A673 (cell line): ENCODE data around the gene RBMS1. TPM values are rescaled to one million over a fixed set of nuclear protein-coding genes. Genes with fewer than 3 reads are reported as not detected.

Experiments used
- BruUV-seq: library from RNA; stranded (reverse); fragments of 400-500 nt; replicated peaks from 2 replicates; lab custom pipeline; 2021; lab: Mats Ljungman, UMichigan
- CTCF ChIA-PET: fragments of 300-600 bp; sonication (Branson Sonifier 250); formaldehyde crosslinking; loops from one replicate; lab custom pipeline; 2022; ENCODE audit warnings: antibody characterized with exemption; lab: Charles Lee
- POLR2A ChIA-PET: fragments of 300-600 bp; sonication (Branson Sonifier 250); formaldehyde crosslinking; loops from one replicate; lab custom pipeline; 2022; ENCODE audit warnings: antibody characterized with exemption; ENCODE audit not compliant: low non-redundant PET; lab: Charles Lee
- DNase-seq: peaks from one replicate; pipeline ENCODE4 v3.0.0-alpha.2; 2015; ENCODE audit warnings: low spot score
- H3K27ac ChIP-seq: fragments of 200-600 bp; sonication (generic); 2 replicates; pipeline ENCODE4 v1.5.1; 2016; ENCODE audit warnings: mixed run types, low read depth, mild to moderate bottlenecking, mixed read lengths, antibody characterized with exemption, low read length; ENCODE audit not compliant: poor library complexity, severe bottlenecking
- H3K27me3 ChIP-seq: fragments of 200-600 bp; sonication (generic); replicated peaks from 2 replicates; pipeline ENCODE4 v1.6.1; 2017; ENCODE audit warnings: mixed run types, low read depth, mild to moderate bottlenecking, mixed read lengths, antibody characterized with exemption, low read length; ENCODE audit not compliant: insufficient read depth, poor library complexity
- H3K36me3 ChIP-seq: fragments of 200-600 bp; sonication (generic); 2 replicates; pipeline ENCODE4 v1.6.1; 2016; ENCODE audit warnings: mixed run types, mild to moderate bottlenecking, mixed read lengths, antibody characterized with exemption, low read length; ENCODE audit not compliant: insufficient read depth, poor library complexity, severe bottlenecking
- H3K4me1 ChIP-seq: fragments of 200-600 bp; sonication (generic); 2 replicates; pipeline ENCODE4 v1.6.1; 2017; ENCODE audit warnings: mixed run types, mild to moderate bottlenecking, mixed read lengths, antibody characterized with exemption, low read length; ENCODE audit not compliant: insufficient read depth, poor library complexity, severe bottlenecking
- H3K4me3 ChIP-seq: fragments of 200-600 bp; sonication (generic); 2 replicates; pipeline ENCODE4 v1.5.1; 2016; ENCODE audit warnings: low read depth, mixed run types, mild to moderate bottlenecking, mixed read lengths, low read length; ENCODE audit not compliant: poor library complexity, severe bottlenecking
- H3K9me3 ChIP-seq: fragments of 200-600 bp; sonication (generic); 2 replicates; pipeline ENCODE4 v1.6.1; 2016; ENCODE audit warnings: mixed run types, low read depth, mild to moderate bottlenecking, mixed read lengths, antibody characterized with exemption, low read length; ENCODE audit not compliant: poor library complexity, severe bottlenecking
- CTCF ChIP-seq: fragments of 300-800, 200-600 bp; sonication (generic); conservative IDR thresholded peaks from 2 replicates; pipeline ENCODE4 v1.5.1; 2017; ENCODE audit warnings: low read depth, mild to moderate bottlenecking, antibody characterized with exemption, low read length, moderate library complexity, mixed read lengths
- EZH2 ChIP-seq: fragments of 200-600 bp; sonication (generic); IDR thresholded peaks from 2 replicates; pipeline ENCODE4 v1.6.1; 2017; ENCODE audit warnings: borderline replicate concordance, low read depth, mild to moderate bottlenecking, mixed read lengths, antibody characterized with exemption, low read length; ENCODE audit not compliant: poor library complexity, severe bottlenecking
- intact Hi-C: fragments of 100-400 bp; cut with micrococcal nuclease; formaldehyde crosslinking; loops from one replicate; pipeline ENCODE4 v1.10.0; 2022; ENCODE audit not compliant: unreplicated experiment
- total RNA-seq: library from RNA; stranded (reverse); gene quantifications from 2 replicates; pipeline ENCODE4 v1.2.3, GENCODE V29; 2021

Gene RBMS1
- total RNA-seq, 1 experiment from 2014 or later, result 84.9 TPM

- BruUV-seq, result no TSS peak
- Histone ChIP-seq H3K27ac (peak overlapping the region; percentile 30), H3K9me3 (no peaks in the 10 kb centered on the region), H3K4me1 (peaks cover 68% of the 10 kb centered on the region), H3K36me3 (no peaks in the 10 kb centered on the region), H3K4me3 (peak overlapping the region; percentile 25), H3K27me3 (no peaks in the 10 kb centered on the region)
- TF ChIP-seq CTCF, result no peak
- TF ChIP-seq EZH2, result no peak
- POLR2A ChIA-PET, result no interaction called here
- peak; percentile 28 for DNase-seq
- CTCF ChIA-PET, result no interaction called here
- intact Hi-C loops, result no loop called here
These were observed 18.5 kb downstream of the RBMS1 start for GRCh38 chr2:160474891-160475787.

GRCh38 chr2:160474319-160474645, 19.3 kb downstream of the RBMS1 start:
- H3K9me3 ChIP-seq, result no peaks in the 10 kb centered on the region
- peak overlapping the region; percentile 25 for H3K4me3 ChIP-seq
- BruUV-seq, result no TSS peak
- peak overlapping the region; percentile 30 for H3K27ac ChIP-seq
- POLR2A ChIA-PET, result no interaction called here
- H3K4me1 ChIP-seq, result peaks cover 75% of the 10 kb centered on the region
- no peaks in the 10 kb centered on the region for H3K27me3 ChIP-seq
- peak; percentile 64 for DNase-seq
- intact Hi-C loops, result no loop called here
- CTCF ChIA-PET, result no interaction called here
- no peak for TF ChIP-seq CTCF
- no peak for TF ChIP-seq EZH2
- H3K36me3 ChIP-seq, result no peaks in the 10 kb centered on the region

GRCh38 chr2:160473468-160474318, 19.9 kb downstream of the RBMS1 start:
- CTCF ChIA-PET, result no interaction called here
- Histone ChIP-seq H3K27me3 (no peaks in the 10 kb centered on the region), H3K27ac (peak overlapping the region; percentile 43), H3K36me3 (no peaks in the 10 kb centered on the region), H3K4me1 (peaks cover 69% of the 10 kb centered on the region), H3K9me3 (no peaks in the 10 kb centered on the region), H3K4me3 (peak overlapping the region; percentile 25)
- intact Hi-C loops, result no loop called here
- peak; percentile 85 for DNase-seq
- no TSS peak for BruUV-seq
- POLR2A ChIA-PET, result no interaction called here
- no peak for TF ChIP-seq CTCF
- TF ChIP-seq EZH2, result no peak
